A673 (cell line): Measurements from ENCODE around the gene NFIB. TPM values are rescaled to one million over a fixed set of nuclear protein-coding genes. Genes with fewer than 3 reads are reported as not detected.

Experiments
- BruUV-seq: library from RNA; stranded (reverse); fragments of 400-500 nt; replicated peaks from 2 replicates; lab custom pipeline; 2021; lab: Mats Ljungman, UMichigan
- CTCF ChIA-PET: fragments of 300-600 bp; sonication (Branson Sonifier 250); formaldehyde crosslinking; loops from one replicate; lab custom pipeline; 2022; ENCODE audit warnings: antibody characterized with exemption; lab: Charles Lee
- POLR2A ChIA-PET: fragments of 300-600 bp; sonication (Branson Sonifier 250); formaldehyde crosslinking; loops from one replicate; lab custom pipeline; 2022; ENCODE audit warnings: antibody characterized with exemption; ENCODE audit not compliant: low non-redundant PET; lab: Charles Lee
- DNase-seq: peaks from one replicate; pipeline ENCODE4 v3.0.0-alpha.2; 2015; ENCODE audit warnings: low spot score
- H3K27ac ChIP-seq: fragments of 200-600 bp; sonication (generic); 2 replicates; pipeline ENCODE4 v1.5.1; 2016; ENCODE audit warnings: mixed run types, low read depth, mild to moderate bottlenecking, mixed read lengths, antibody characterized with exemption, low read length; ENCODE audit not compliant: poor library complexity, severe bottlenecking
- H3K27me3 ChIP-seq: fragments of 200-600 bp; sonication (generic); replicated peaks from 2 replicates; pipeline ENCODE4 v1.6.1; 2017; ENCODE audit warnings: mixed run types, low read depth, mild to moderate bottlenecking, mixed read lengths, antibody characterized with exemption, low read length; ENCODE audit not compliant: insufficient read depth, poor library complexity
- H3K36me3 ChIP-seq: fragments of 200-600 bp; sonication (generic); 2 replicates; pipeline ENCODE4 v1.6.1; 2016; ENCODE audit warnings: mixed run types, mild to moderate bottlenecking, mixed read lengths, antibody characterized with exemption, low read length; ENCODE audit not compliant: insufficient read depth, poor library complexity, severe bottlenecking
- H3K4me1 ChIP-seq: fragments of 200-600 bp; sonication (generic); 2 replicates; pipeline ENCODE4 v1.6.1; 2017; ENCODE audit warnings: mixed run types, mild to moderate bottlenecking, mixed read lengths, antibody characterized with exemption, low read length; ENCODE audit not compliant: insufficient read depth, poor library complexity, severe bottlenecking
- H3K4me3 ChIP-seq: fragments of 200-600 bp; sonication (generic); 2 replicates; pipeline ENCODE4 v1.5.1; 2016; ENCODE audit warnings: low read depth, mixed run types, mild to moderate bottlenecking, mixed read lengths, low read length; ENCODE audit not compliant: poor library complexity, severe bottlenecking
- H3K9me3 ChIP-seq: fragments of 200-600 bp; sonication (generic); 2 replicates; pipeline ENCODE4 v1.6.1; 2016; ENCODE audit warnings: mixed run types, low read depth, mild to moderate bottlenecking, mixed read lengths, antibody characterized with exemption, low read length; ENCODE audit not compliant: poor library complexity, severe bottlenecking
- EZH2 ChIP-seq: fragments of 200-600 bp; sonication (generic); IDR thresholded peaks from 2 replicates; pipeline ENCODE4 v1.6.1; 2017; ENCODE audit warnings: borderline replicate concordance, low read depth, mild to moderate bottlenecking, mixed read lengths, antibody characterized with exemption, low read length; ENCODE audit not compliant: poor library complexity, severe bottlenecking
- intact Hi-C: fragments of 100-400 bp; cut with micrococcal nuclease; formaldehyde crosslinking; loops from one replicate; pipeline ENCODE4 v1.10.0; 2022; ENCODE audit not compliant: unreplicated experiment
- total RNA-seq: library from RNA; stranded (reverse); gene quantifications from 2 replicates; pipeline ENCODE4 v1.2.3, GENCODE V29; 2021
- TF ChIP-seq, protein P1 (sequence below): fragments of 300-800, 200-600 bp; sonication (generic); conservative IDR thresholded peaks from 2 replicates; pipeline ENCODE4 v1.5.1; 2017; ENCODE audit warnings: low read depth, mild to moderate bottlenecking, antibody characterized with exemption, low read length, moderate library complexity, mixed read lengths

NFIB gene
- total RNA-seq, 1 experiment from 2014 or later, result 41.2 TPM

DNA sequence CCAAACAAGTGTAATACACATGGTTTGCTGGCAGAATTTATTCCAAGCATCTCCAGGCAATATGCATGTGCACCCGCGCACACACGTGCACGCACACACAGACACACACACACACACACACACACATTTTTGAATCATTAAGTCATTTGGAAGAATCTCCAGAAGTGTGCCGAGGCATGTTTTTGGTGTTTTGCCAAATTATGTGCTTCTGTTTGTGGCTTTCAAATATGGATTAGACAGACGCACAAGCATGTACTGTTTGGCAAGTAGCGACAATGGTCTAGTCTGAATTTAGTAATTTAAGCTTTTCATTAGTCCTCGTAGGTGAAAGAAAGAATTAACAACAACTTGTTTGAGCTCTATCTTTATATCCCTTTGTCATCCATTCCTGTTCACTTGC, 36.7 kb downstream of the NFIB start:
- TF ChIP-seq EZH2, result no peak
- TF ChIP-seq, protein P1, sequence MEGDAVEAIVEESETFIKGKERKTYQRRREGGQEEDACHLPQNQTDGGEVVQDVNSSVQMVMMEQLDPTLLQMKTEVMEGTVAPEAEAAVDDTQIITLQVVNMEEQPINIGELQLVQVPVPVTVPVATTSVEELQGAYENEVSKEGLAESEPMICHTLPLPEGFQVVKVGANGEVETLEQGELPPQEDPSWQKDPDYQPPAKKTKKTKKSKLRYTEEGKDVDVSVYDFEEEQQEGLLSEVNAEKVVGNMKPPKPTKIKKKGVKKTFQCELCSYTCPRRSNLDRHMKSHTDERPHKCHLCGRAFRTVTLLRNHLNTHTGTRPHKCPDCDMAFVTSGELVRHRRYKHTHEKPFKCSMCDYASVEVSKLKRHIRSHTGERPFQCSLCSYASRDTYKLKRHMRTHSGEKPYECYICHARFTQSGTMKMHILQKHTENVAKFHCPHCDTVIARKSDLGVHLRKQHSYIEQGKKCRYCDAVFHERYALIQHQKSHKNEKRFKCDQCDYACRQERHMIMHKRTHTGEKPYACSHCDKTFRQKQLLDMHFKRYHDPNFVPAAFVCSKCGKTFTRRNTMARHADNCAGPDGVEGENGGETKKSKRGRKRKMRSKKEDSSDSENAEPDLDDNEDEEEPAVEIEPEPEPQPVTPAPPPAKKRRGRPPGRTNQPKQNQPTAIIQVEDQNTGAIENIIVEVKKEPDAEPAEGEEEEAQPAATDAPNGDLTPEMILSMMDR, result no peak
- Histone ChIP-seq H3K4me1 (peaks cover 55% of the 10 kb centered on the region), H3K4me3 (no peak overlapping the region), H3K36me3 (no peaks in the 10 kb centered on the region), H3K27ac (no peak overlapping the region), H3K27me3 (no peaks in the 10 kb centered on the region), H3K9me3 (no peaks in the 10 kb centered on the region)
- ChIA-PET CTCF (no interaction called here), POLR2A (no interaction called here)
- BruUV-seq, result no TSS peak
- peak; percentile 42 for DNase-seq
- intact Hi-C loops, result no loop called here

DNA sequence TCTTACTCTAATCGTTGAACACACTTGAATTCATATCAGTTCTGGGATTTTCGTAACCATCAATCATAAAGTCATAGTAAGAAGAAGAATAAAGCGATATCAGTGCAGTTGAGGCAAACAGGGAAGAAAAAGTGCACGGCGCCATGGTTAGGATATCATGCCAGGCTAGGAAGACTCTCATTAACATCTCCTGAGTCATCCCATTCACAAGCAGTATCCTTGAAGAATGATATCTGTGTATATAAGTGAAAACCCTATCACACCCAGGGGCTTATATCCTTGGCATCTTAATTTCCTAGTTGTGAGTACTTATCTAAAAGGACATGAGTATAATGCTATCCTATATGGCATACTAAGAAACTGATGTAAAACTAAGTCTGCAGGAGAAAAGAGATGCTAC, 38.6 kb downstream of the NFIB start:
- no TSS peak for BruUV-seq
- no peak overlapping the region for H3K4me3 ChIP-seq
- H3K9me3 ChIP-seq, result no peaks in the 10 kb centered on the region
- DNase-seq, result no peak
- TF ChIP-seq, protein P1, result no peak
- no peak for TF ChIP-seq EZH2
- peak overlapping the region; percentile 81 for H3K27ac ChIP-seq
- H3K27me3 ChIP-seq, result no peaks in the 10 kb centered on the region
- ChIA-PET CTCF (no interaction called here), POLR2A (no interaction called here)
- peaks cover 58% of the 10 kb centered on the region for H3K4me1 ChIP-seq
- H3K36me3 ChIP-seq, result no peaks in the 10 kb centered on the region
- intact Hi-C loops, result no loop called here

DNA sequence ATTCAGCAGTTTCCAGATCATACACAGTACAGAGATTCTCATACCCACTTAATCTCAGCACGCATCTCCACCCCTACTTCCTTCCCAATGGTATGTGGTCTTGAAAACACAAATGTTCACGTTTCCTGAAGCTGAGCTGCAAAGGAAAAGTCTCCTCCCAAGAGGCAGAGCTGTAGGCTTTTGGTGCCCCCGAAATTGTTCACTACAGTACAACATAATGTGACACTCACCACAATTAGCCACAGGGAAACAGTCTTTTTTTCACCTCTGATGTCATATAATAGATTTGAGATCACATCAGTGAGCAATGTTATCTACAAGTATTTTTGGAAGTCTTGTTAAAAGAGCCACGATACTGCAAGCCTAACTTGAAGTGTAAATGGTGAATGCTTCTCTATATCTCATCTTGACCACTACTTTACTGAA, 40.2 kb downstream of the NFIB start:
- POLR2A ChIA-PET, result interaction anchor here (0.9 kb wide), 1 partner anchor 39 kb away, joined by 7 read pairs; no protein-coding TSS in a partner anchor
- no TSS peak for BruUV-seq
- Histone ChIP-seq H3K36me3 (no peaks in the 10 kb centered on the region), H3K27me3 (no peaks in the 10 kb centered on the region), H3K9me3 (no peaks in the 10 kb centered on the region), H3K4me1 (peaks cover 58% of the 10 kb centered on the region), H3K27ac (peak overlapping the region; percentile 81), H3K4me3 (peak overlapping the region; percentile 23)
- CTCF ChIA-PET, result no interaction called here
- DNase-seq, result peak; percentile 84
- TF ChIP-seq, protein P1, result no peak
- TF ChIP-seq EZH2, result no peak
- intact Hi-C loops, result no loop called here
